ENCODE data around the gene GAS2.

GRCh38 chr11:22669368-22669767 lies 3.0 kb downstream of the GAS2 start:
- TF ChIP-seq POLR2A (IDR thresholded peaks at IDR 0.05) = no peak
- TF ChIP-seq, protein P1, sequence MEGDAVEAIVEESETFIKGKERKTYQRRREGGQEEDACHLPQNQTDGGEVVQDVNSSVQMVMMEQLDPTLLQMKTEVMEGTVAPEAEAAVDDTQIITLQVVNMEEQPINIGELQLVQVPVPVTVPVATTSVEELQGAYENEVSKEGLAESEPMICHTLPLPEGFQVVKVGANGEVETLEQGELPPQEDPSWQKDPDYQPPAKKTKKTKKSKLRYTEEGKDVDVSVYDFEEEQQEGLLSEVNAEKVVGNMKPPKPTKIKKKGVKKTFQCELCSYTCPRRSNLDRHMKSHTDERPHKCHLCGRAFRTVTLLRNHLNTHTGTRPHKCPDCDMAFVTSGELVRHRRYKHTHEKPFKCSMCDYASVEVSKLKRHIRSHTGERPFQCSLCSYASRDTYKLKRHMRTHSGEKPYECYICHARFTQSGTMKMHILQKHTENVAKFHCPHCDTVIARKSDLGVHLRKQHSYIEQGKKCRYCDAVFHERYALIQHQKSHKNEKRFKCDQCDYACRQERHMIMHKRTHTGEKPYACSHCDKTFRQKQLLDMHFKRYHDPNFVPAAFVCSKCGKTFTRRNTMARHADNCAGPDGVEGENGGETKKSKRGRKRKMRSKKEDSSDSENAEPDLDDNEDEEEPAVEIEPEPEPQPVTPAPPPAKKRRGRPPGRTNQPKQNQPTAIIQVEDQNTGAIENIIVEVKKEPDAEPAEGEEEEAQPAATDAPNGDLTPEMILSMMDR (IDR thresholded peaks at IDR 0.05) = no peak
